ENCODE measurements around the gene CKS1B.

The CKS1B gene

DNA sequence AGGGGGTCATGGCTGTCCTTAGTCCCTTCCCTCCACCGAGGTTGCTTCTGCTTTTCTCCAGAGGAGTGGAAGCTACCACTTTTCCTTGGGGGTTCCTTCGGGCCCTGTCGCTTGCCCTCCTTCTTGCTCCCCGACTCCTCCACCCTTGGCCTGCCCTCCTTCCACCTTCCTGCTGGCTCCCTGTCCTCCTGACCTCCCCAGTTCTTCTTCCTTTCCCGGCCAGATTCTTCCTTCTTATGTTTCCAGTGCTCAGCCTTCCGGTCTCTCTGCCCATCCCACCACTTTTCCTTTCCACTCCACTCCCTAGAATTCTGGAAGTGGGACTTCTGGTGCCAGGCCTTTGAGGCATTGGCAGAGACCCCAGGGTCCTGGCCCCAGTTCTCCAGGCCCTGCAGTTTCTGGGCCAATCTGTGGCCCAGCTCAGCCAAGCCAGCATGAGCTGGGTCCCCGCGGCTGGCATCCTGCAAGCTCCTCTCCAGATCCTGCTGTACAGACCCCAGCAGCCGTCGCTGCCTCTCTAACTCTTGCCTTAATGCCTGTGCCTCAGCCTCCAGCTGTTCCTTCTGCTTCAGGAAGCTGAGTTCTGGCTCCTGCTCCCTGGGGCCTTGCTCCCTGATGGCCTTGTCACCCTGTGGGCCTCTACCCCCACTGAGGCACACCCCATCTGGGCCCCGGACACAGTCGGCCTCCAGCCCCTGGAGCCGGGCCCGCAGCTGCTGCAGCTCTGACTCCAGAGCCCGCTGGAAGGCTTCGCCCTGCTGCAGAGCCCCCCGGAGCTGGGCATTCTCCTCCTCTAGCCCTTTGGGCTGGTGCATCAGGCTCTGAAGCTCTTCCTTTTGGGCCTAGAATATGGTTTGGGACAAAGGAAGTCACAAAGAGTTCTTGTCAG is 28.3 kb upstream of the CKS1B start:
- no peak for DNase-seq (ENCODE audit: low read depth)

DNA sequence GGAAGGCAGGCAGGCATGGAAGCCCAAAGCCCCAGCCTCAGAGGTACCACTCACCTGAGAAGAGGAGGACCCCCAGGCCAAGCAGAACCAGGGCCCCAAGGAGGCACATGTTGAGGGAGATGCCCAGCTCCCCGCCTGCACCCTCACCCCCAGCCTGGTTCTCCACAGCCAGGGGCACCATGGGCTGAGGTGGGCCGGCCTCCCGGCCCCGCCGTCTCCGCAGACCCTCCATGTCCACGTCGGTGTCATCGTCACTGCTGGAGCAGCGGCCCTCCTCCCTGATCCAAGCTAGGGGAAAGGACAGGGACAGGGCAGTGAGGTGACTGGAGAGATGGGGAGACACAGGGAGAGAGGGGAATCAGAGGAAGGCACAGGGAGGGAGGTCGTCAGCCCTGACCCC is 26.4 kb upstream of the CKS1B start:
- DNase-seq (ENCODE audit: low read depth) = no peak

DNA sequence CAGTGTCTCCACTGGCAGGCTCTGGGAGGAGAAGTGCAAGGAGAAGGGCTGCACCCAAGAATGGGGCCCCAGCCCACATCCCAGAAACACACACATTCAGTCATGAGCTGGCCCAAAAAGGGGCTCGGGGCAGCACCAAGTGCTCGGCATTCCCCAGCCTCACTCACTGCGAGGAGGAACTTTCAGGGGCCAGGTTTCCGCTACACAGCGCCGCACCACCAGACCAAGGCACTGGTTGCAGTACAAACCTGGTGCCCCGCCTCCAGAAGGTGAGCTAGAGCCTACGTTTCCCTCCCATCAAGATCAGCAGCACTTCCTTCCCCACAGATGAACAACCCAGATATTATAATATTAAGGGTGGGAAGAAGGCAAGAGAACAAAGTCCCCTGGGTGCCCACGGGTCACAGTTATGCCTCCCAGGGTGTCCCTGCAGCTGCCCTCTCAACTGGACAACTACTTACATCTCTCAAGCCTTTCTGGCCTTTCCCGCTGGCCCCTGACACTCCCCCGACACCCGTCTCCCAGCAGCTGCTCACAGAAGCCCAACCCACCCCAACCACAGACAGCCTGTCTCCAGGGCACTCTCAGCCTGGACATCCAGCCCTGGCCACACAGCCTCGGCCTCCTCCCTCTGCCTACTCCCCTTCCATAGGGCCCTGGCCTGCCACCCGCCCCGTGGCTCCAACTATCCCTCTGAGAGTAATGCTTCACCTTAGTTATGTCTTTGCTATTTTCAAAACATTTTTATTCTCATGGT is 22.4 kb upstream of the CKS1B start:
- DNase-seq (ENCODE audit: low read depth) = peak; percentile 55

DNA sequence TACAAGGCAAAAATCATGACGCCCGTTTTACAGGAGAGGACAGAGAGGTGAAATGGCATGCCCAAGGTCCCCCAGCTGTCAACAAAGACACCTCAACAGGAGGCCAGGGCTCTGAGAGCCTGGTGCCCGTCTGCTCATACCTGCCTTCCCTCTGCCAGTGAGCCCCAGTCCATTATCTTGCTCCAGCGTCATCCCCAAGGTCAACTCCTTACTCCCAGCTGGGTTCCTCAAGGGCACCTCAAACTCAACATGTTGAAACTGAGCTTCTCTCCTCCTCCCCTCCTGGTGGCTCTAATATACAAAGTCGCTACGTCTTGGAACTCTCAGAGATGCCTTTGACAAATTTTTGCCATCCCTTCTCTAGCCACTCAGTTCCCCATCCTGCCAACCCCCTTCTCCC is 21.8 kb upstream of the CKS1B start:
- no peak for DNase-seq (ENCODE audit: low read depth)

DNA sequence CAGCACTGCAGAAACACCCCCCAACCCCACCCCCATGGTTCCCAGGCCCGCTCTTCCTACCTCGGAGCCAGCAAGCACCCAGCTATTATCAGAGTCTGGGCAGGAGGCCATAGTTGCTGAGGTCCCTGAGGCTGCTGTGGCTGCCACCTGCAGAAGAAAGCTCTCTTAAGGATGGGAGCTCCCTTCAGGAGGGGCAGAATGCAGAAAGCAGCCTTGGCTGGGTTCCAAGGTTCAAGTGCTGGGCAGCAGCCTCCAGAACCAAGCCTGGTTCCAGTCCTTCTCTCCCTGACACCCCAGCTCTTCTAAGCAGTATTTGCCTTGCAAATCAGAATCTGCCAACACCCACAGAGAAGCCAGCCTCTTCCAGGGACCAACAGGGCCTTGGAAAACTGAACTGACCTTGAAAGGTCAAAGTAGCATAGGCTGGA is 20.9 kb upstream of the CKS1B start:
- DNase-seq (ENCODE audit: low read depth) = no peak

DNA sequence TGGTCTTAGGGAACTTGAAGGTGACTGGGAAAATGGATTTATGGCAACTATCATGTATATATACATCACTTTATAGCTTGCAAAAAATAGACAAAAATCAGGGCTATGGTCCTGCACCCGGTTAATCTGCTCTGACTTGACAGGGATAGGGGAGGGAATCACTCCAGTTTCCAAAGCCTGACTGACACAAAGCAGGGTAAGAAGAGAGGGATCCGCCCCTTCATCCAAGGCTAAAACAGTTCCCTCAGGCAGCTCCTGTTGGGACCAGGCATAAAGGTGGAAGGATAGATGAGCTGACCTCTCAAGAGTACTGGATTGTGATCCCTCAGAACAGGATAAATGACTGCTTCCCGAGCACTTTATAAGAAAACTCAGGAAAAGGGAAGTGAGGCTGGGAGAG is 19.9 kb upstream of the CKS1B start:
- no peak for DNase-seq (ENCODE audit: low read depth)

DNA sequence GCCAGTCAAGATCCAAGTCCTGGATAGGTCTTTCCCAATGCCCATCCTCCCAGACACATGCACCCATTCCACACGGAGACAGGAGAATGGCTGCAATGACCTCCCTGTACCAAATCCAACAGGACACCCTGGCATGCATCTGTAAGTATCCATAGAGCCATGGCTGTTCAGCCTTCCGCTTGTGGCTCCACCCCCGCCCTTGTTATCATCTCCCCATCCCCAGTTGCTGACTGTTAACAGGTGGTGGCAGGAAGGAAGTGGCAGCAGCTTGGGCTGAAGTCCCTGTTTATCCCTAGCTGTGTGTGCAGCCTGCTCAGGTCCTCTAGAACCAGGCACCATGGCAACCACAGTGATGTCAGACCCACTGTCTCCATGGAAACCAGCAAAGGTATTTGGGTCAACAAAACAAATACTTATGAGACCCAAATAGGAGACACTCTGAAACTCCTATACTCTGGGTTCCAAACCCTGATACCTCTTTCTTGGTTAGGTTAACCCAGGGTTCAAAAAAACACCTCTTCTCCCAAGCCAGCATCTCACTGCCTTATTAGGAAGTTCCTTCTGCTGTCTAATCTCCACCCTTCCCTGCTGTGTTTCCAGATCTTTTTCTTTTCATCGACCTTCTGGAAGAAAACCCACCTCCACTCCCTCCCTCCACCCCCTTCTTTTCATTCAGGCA is 19.3 kb upstream of the CKS1B start:
- peak; percentile 64 for DNase-seq (ENCODE audit: low read depth)

DNA sequence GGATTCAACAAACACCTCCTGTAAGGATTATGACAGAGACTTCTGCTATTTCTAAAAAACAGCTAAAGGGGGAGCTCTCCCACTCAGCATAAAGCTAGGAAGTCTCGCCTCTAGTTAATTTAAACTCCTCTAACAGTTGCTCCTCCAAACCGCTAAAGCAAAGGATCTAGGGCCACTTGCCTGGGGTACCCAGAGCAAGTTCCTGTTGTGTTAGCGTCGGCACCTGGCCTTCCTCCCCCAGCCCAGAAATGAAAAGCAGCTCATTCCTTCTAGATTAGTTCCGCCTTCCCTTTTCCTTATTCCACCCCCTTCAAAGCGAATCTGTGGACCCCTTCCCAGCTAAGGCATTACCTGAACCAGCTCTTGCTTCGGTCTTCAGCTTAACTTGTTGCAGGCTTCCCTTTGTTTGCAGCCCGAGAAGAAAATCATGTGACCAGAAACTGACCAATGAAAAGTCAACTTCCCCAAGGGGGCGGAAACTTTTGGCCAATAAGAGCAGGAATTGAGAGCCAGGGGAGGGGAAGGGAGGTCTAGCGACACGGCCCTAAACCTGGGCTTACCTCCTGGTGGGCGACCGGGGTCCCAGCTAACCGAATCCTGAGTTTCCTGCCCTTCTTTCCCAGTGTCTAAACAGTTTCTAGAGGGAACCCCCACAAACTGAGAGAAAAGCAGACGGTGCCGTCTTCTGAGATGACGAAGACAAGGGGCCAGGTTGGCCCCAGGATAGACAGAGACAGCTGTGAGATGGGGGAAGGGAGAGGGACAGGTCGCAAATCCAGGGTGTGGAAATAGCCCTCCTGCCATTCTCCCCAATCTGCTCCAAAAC is 18.6 kb upstream of the CKS1B start, which contains the start of gene PBXIP1:
PBXIP1 (minus strand) TSS at position 382 of the 826 bp plus-strand sequence. CDS start 2,378 bp downstream, outside the sequence.
- peak; percentile 79 for DNase-seq (ENCODE audit: low read depth)

DNA sequence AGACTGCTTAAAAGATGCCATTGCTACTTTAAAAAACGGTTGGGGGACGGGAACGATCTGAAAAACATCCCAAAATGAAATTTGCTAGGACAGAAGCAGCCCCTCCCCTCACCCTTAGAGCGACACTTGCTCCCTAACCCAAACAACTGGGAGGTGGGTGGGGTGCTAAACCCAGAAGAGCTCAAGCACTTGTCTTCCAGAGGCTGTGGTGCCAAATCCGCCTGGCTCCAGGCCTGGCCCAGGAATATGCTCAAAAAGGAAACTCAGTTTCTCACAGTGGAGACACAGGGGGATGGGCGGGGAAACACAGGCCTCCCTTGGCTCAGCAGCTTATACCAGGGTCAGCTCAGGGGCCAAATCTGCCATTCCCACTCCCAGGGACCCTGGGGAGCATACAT is 17.9 kb upstream of the CKS1B start:
- DNase-seq (ENCODE audit: low read depth) = no peak

DNA sequence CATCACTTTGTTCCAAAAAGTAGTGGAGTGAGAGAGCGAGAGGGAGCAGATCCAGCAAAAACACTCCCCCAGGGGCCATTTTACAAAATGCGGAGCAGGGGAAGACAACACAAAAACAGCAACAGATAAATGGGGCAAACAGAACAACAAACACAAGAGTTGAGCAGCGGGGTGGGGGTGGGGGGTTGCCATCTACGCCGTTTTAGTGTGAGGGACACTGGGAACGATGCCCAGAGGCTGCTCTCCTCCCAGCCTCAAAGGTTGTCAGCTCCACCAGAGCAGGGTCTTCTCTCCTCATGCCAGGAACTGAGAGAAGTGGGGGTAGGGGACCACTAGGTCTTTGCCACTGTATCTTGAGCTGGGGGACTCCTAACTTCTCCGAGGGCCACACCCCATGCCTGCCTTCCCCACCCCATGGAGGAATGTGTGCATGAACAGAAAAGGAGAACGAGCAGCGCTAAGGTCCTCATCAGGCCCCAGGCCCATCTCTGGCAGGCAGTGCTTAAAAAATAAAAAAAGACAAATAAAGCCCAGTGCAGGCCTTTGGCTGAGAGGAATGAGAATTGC is 17.3 kb upstream of the CKS1B start:
- DNase-seq (ENCODE audit: low read depth) = no peak

DNA sequence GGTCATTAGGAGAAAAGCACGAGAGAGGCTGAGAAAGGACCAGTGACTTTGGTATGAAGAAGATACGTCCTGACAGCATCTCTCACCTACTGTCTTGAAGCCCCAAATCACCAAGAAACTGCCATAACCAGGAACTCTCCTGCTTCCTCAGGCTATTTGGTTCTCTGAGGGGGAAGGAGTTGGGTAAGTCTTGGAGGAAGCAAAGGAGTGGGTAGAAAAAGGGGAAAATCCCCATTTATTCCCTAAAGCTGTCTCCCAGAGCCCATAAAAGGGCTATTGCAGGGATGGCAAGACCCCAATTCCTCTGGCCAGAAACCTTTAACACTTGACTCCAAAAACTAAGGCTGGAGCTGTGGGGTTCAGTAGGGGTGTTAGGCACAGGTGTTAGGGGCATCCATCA is 16.4 kb upstream of the CKS1B start:
- DNase-seq (ENCODE audit: low read depth) = no peak

DNA sequence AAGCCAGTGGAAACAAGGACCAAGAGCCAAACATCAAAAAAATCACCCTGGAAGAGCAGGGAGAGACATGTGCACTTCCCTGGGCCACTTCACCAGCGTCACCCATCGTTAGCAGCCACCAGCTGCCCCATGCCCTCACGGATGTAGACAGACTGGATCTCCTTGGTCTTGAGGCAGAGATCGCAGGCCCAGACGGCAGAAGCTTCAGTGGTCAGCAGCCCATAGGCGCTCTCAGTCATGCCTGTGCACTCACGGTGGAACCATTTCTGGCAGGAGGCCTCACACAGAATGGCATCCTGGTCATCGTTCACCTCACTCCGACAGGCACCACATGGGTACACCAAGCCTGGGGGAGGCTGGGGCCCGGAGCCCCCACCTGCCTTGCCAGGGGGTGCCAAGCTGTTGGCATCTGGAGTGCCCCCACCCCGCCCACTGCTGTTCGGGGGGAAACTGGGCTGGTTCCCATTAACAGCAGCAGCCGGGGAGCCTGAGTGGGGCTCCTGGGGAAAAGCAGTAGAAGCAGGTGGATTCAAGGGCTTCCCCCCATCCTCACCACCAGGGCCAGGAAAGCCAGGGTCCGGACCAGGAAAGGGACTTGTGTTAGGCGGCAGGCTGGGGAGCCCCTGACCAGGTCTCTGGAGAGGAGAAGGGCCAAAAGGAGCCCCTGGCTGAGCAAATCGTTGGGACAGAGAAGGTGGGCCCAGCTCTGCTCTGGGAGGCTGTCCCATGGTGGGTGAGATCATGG is 15.6 kb upstream of the CKS1B start:
- no peak for DNase-seq (ENCODE audit: low read depth)

DNA sequence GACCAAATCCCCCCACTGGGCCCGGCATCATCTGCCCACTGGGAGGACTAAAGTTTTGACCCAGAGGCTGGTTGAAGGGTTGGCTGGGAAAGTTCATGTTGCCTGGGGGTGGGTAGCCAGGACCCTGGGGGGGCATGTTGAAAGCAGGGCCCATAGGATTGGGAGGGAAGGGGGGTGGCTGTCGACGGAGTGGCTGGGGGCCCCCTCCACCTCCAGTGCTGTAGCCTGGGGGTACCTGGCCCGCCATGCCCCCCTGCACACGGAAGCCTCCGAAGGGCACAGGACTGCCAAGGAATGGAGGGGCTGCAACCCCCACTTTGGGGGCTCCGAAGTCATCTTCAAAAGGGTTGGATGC is 15.1 kb upstream of the CKS1B start:
- DNase-seq (ENCODE audit: low read depth) = no peak

DNA sequence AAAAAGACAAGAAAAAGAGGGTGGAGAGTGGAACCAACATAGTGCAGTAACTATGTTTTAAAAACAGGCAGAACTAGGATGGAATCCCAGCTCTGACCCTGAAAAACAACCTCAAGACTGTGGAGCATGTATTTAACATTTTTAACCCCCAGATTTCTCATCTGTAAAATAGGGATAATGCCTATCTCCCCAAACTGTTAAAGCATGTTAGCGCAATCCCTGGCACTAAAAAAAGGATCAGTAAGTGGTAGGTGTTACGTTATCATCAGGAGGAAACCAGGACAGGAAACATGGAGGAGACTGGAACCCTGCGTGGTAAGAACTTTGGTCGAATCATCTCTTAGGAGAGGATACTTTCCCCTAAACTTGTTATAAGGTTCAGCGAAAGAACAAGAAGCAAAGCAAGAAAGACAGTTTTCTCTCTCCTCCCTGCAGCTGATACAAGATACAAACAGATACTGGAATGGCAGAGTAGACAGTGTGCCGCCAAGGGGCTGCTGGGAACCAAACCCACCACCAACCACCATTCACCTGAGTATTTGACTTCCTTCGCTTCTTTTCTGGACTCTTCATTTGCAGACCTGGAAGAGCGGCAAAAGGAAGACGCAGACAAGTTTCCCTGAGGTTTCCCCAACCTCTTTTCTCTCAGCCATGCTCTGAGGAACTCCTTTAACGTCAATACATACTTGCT is 13.9 kb upstream of the CKS1B start:
- DNase-seq (ENCODE audit: low read depth) = no peak

DNA sequence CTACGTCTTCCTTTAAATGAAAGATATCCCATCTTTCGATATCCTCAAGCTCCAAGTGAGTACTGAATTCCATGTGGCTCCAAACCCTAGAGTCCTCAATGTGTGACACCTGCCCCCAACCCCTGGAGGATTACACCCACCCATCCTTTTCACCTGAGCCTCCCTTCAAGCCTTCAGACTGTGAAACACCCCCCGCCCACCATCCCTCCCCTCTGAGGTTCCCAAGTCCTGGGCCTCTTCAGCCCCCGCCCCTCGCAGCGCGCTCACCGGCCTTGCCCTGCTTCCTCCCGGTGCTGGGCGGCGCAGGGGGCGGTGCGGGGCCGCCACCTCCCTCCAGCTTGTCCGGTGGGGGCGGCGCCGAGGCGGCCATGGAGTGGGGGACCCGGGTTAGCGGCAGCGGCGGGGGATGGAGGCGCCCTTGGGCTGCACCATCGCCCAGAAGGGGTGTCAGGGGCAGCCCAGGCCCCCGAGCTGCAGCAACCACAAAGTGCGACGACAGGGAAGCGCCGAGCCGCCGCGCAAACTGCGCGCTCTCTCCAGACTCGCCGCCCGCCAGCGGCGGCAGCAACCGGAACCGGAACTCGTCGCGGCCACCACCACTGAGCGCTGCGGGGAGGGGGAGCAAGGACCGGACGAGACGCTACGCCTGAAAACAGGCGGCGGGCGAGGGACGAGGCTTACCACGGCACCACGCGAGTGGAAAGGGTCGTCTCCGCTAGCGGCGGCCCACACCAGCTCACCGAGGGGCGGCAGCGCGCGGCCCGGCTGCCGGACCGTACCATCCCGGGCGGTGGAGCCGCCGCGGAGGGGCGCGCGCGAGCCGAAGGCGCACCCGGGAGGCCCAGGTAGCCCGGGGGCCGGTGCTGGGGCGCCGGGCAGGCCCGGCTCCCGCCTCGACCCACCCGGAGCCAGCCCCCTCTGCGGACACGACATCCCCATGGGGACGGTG is 13.0 kb upstream of the CKS1B start, which contains the start of gene PYGO2:
PYGO2 (minus strand) TSS at position 576 of the 949 bp plus-strand sequence; CDS start at position 370, 206 bp downstream.
- DNase-seq (ENCODE audit: low read depth) = peak; percentile 73

DNA sequence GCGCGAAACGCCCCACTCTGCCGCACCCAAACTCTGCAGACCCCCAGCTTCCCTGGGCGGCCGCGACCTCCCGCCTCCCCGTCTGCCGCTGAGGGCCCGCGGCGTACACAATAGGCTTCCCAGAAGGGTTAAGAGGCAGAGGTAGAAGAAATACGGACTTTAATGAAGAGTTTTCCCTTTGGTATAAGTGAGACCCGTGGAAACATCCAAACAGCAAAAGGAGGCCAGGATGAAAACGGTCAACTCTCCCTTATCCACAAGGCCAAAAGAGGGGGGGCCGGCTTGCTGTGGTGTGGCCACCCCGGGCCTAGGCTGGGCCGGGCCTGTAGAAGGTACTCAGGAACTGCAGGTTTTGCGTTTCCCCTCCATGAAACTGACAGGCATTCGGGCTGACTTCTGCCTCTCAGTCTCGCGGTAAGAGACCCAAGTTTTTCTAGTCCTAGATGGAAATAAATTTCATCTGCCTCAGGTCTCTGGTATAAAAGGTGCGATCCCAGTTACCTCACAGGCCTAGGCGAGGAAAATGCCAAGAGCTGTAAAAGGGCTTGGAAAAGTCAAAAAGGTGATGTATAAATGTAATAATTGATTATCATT is 12.2 kb upstream of the CKS1B start:
- DNase-seq (ENCODE audit: low read depth) = no peak

DNA sequence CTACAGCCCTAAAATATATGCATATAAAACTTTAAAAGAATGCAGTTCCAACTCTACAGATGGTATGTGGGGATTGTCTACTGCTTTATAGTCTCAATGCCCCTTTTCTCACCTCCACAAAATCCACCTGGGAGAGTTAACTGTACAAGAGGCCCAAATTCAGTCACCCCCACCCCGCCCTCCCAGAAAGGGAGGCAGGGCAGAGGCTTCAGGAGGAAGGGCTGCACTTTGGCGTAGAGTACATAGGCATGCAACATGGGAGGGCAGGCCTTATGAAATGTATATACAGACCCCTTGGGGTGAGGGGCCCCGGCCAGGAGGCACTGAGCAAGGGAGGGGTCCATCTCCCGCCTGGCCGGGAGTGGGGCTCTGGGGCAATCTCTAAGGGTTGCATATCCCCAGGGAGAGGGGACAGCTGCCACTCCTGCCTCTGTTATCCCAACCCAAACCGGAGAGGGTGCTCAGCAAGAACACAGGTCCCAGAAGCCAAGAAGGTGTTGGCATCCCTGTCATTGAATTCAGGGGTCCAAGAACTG is 11.6 kb upstream of the CKS1B start:
- DNase-seq (ENCODE audit: low read depth) = no peak

DNA sequence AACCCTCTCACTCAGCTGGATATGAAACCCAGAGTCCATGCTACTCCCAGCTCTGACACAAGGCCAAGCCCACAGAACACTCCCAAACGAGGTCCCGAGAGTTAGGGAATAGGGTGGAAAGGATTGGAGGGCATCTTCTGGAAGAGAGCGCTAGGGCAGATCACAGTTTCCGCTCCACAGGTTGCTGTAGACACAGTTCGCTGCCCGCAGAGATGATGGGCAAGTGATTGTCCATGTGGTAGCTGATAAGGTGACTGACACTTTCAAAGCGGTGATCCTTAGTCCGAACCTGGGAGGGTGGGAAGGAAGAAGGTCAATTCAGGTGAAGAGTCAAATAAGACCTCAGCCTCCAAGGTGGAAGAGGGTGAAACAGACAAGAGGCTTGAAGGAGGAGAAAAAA is 10.8 kb upstream of the CKS1B start:
- no peak for DNase-seq (ENCODE audit: low read depth)

Data from activated T-cell treated with anti-CD3 and anti-CD28 coated beads for 24 hours (primary cell).